GM12878 (cell line): ENCODE measurements around the gene ADGRL2. TPM values are rescaled to one million over a fixed set of nuclear protein-coding genes. Genes with fewer than 3 reads are reported as not detected.

ENCODE experiments used
- ATAC-seq: fragments of 200-7000 bp; cut with Tn5 transposase; 3 replicates; pipeline ENCODE4 v1.9.1; 2020; ENCODE audit warnings: mild to moderate bottlenecking, moderate library complexity
- BruUV-seq: library from RNA; stranded (reverse); fragments of 400-500 nt; replicated peaks from 2 replicates; lab custom pipeline; 2021; lab: Mats Ljungman, UMichigan
- CTCF ChIA-PET: fragments of 300-600 bp; sonication (Branson Sonifier 250); formaldehyde crosslinking; extraction: SDS; loops from one replicate; lab custom pipeline; 2021; ENCODE audit warnings: inconsistent platforms; lab: Yijun Ruan, JAX
- POLR2A ChIA-PET: fragments of 350-600 bp; formaldehyde crosslinking; extraction: SDS; loops from one replicate; lab custom pipeline; 2021; ENCODE audit warnings: inconsistent platforms; lab: Charles Lee
- RAD21 ChIA-PET: fragments of 300-600 bp; sonication (Branson Sonifier 250); formaldehyde crosslinking; loops from one replicate; lab custom pipeline; 2023; ENCODE audit warnings: antibody characterized with exemption; ENCODE audit not compliant: unreplicated experiment; lab: Charles Lee
- SMC1A ChIA-PET: fragments of 300-600 bp; sonication (Branson Sonifier 250); formaldehyde crosslinking; loops from one replicate; lab custom pipeline; 2023; ENCODE audit not compliant: unreplicated experiment, uncharacterized antibody; lab: Charles Lee
- DNase-seq: peaks from one replicate; pipeline ENCODE4 v3.0.0-alpha.2; 2011; ENCODE audit warnings: low read depth, low spot score
- FAIRE-seq: peaks from 3 replicates; lab custom pipeline; 2011; peaks lifted over from hg19 to GRCh38; lab: Jason Lieb, UNC
- H2AFZ ChIP-seq: 2 replicates; pipeline ENCODE4 v1.6.0; 2011; ENCODE audit warnings: low read depth, low read length, control low read depth; ENCODE audit not compliant: control insufficient read depth
- H3K27ac ChIP-seq: 2 replicates; pipeline ENCODE4 v1.5.1; 2011; ENCODE audit warnings: control low read depth; ENCODE audit not compliant: control insufficient read depth, insufficient read depth
- H3K27me3 ChIP-seq, 2 experiments: replicated peaks in 1 of 2; 2 replicates each; pipeline versions ENCODE4 v1.6.0 to v1.6.1; 2011; ENCODE audit warnings: low read length in 1 of 2; ENCODE audit not compliant: control insufficient read depth in 2 of 2, insufficient read depth in 2 of 2
- H3K36me3 ChIP-seq, 2 experiments: 2 replicates each; pipeline ENCODE4 v1.5.1; 2011; ENCODE audit warnings: low read length in 1 of 2; ENCODE audit not compliant: control insufficient read depth in 2 of 2, insufficient read depth in 2 of 2
- H3K4me1 ChIP-seq: 2 replicates; pipeline ENCODE4 v1.6.1; 2011; ENCODE audit warnings: mild to moderate bottlenecking, low read length, moderate library complexity, mixed read lengths; ENCODE audit not compliant: control insufficient read depth, insufficient read depth
- H3K4me2 ChIP-seq: 2 replicates; pipeline ENCODE4 v1.6.0; 2011; ENCODE audit warnings: control low read depth; ENCODE audit not compliant: control insufficient read depth, insufficient read depth
- H3K4me3 ChIP-seq: fragments of 200-600 bp; sonication (generic); 2 replicates; pipeline ENCODE4 v1.5.1; 2016
- H3K79me2 ChIP-seq: 2 replicates; pipeline ENCODE4 v1.6.0; 2011; ENCODE audit warnings: low read length; ENCODE audit not compliant: control insufficient read depth, insufficient read depth
- H3K9ac ChIP-seq: 2 replicates; pipeline ENCODE4 v1.8.0; 2011; ENCODE audit warnings: low read length, control low read depth, mixed read lengths; ENCODE audit not compliant: control insufficient read depth, insufficient read depth
- H3K9me3 ChIP-seq: replicated peaks from 3 replicates; pipeline ENCODE4 v1.5.1; 2011; ENCODE audit warnings: mild to moderate bottlenecking, low read length; ENCODE audit not compliant: control insufficient read depth, insufficient read depth
- H4K20me1 ChIP-seq: 2 replicates; pipeline ENCODE4 v1.6.0; 2011; ENCODE audit not compliant: control insufficient read depth, insufficient read depth
- BMI1 ChIP-seq: fragments of 450-650 bp; IDR thresholded peaks from 2 replicates; pipeline ENCODE4 v1.6.1; 2016; ENCODE audit warnings: mild to moderate bottlenecking, moderate library complexity, borderline replicate concordance
- CHD2 ChIP-seq: IDR thresholded peaks from 2 replicates; pipeline ENCODE4 v1.6.1; 2011; ENCODE audit warnings: low read depth, low read length, improper control_type of control experiment, borderline replicate concordance
- CHD4 ChIP-seq: fragments of 200-600 bp; sonication (generic); IDR thresholded peaks from 2 replicates; pipeline ENCODE4 v1.6.1; 2016; ENCODE audit warnings: mild to moderate bottlenecking
- GATAD2B ChIP-seq: fragments of 450-650 bp; conservative IDR thresholded peaks from 2 replicates; pipeline ENCODE4 v1.6.1; 2017; ENCODE audit warnings: low read depth, mild to moderate bottlenecking, moderate library complexity
- MTA3 ChIP-seq: IDR thresholded peaks from 2 replicates; pipeline ENCODE4 v1.6.1; 2012; ENCODE audit warnings: low read length, inconsistent platforms, borderline replicate concordance
- NFYB ChIP-seq: IDR thresholded peaks from 2 replicates; pipeline ENCODE4 v1.6.1; 2011; ENCODE audit warnings: low read depth, mild to moderate bottlenecking, low read length, improper control_type of control experiment, moderate library complexity; ENCODE audit not compliant: insufficient read depth
- SPI1 ChIP-seq: IDR thresholded peaks from 2 replicates; pipeline ENCODE4 v1.6.1; 2011; ENCODE audit warnings: low read depth, mild to moderate bottlenecking, low read length, moderate library complexity, borderline replicate concordance; ENCODE audit not compliant: insufficient read depth
- SREBF1 ChIP-seq: IDR thresholded peaks from 2 replicates; pipeline ENCODE4 v1.6.1; 2012; ENCODE audit warnings: mild to moderate bottlenecking, low read length
- STAT1 ChIP-seq: fragments of 450-650 bp; conservative IDR thresholded peaks from 2 replicates; pipeline ENCODE4 v1.6.1; 2014; ENCODE audit warnings: antibody characterized with exemption, mild to moderate bottlenecking
- STAT3 ChIP-seq: IDR thresholded peaks from 2 replicates; pipeline ENCODE4 v1.6.1; 2011; ENCODE audit warnings: low read depth, low read length, improper control_type of control experiment
- TCF12 ChIP-seq: IDR thresholded peaks from 2 replicates; pipeline ENCODE4 v1.6.1; 2011; ENCODE audit warnings: low read depth, mild to moderate bottlenecking, low read length
- YY1 ChIP-seq: IDR thresholded peaks from 2 replicates; pipeline ENCODE4 v1.6.1; 2011; ENCODE audit warnings: low read depth, mild to moderate bottlenecking, low read length
- ZBED1 ChIP-seq: IDR thresholded peaks from 2 replicates; pipeline ENCODE4 v1.6.1; 2016; ENCODE audit warnings: borderline replicate concordance
- ZZZ3 ChIP-seq: IDR thresholded peaks from 2 replicates; pipeline ENCODE4 v1.6.1; 2011; ENCODE audit warnings: low read depth; ENCODE audit not compliant: control insufficient read depth, insufficient read length
- WGBS: methylation state at CpG from one replicate; pipeline ENCODE4 v1.1.6; 2016; ENCODE audit warnings: low lambda C conversion rate; ENCODE audit not compliant: insufficient replicate concordance, insufficient coverage; ENCODE audit errors: missing lambda C conversion rate; 5-methylcytosine and 5-hydroxymethylcytosine counted together
- in situ Hi-C: fragments of 300-500 bp; cut with MboI; formaldehyde crosslinking; loops from 9 replicates; pipeline ENCODE4 v1.14.3; 2018; ENCODE audit warnings: mixed read lengths
- intact Hi-C: fragments of 100-400 bp; cut with micrococcal nuclease; formaldehyde crosslinking; loops from one replicate; pipeline ENCODE4 v1.14.2; 2022; ENCODE audit not compliant: unreplicated experiment
- polyA plus RNA-seq, 11 experiments: library from polyadenylated mRNA; depleted of rRNA in 4 of 11; unstranded in 6 of 11; stranded (reverse) in 5 of 11; fragments of >200 nt; fragmentation: Nextera tagmentation in 4 of 11; fragmentation: Illumina TruSeq in 1 of 11; extraction: Ambion mirVana in 4 of 11; extraction: Trizol in 1 of 11; gene quantifications; 1 replicate in 1 of 11; 2 replicates in 10 of 11; pipeline versions ENCODE4 v1.2.1 to v1.2.3, GENCODE V29; 2011 to 2016; ENCODE audit warnings: inconsistent platforms in 2 of 11, missing spikeins in 2 of 11, low read depth in 1 of 11
- total RNA-seq, 4 experiments: library from RNA; depleted of rRNA in 3 of 4; stranded (reverse); fragments of >200 nt in 3 of 4; fragmentation: Illumina TruSeq in 1 of 4; extraction: Trizol in 1 of 4; gene quantifications; 2 replicates each; pipeline versions ENCODE4 v1.2.1 to v1.2.3, GENCODE V29; 2013 to 2021
- TF ChIP-seq, protein P1 (sequence below): IDR thresholded peaks from 2 replicates; pipeline ENCODE4 v1.6.1; 2012; ENCODE audit warnings: low read depth, low read length, improper control_type of control experiment

The ADGRL2 gene
- total and polyA plus RNA-seq, 10 of the 15 experiments (the other 5 are each of a cell fraction or from before 2014, with no cell fraction given): 0.03 to 13.6 (median 0.21) TPM

DNA sequence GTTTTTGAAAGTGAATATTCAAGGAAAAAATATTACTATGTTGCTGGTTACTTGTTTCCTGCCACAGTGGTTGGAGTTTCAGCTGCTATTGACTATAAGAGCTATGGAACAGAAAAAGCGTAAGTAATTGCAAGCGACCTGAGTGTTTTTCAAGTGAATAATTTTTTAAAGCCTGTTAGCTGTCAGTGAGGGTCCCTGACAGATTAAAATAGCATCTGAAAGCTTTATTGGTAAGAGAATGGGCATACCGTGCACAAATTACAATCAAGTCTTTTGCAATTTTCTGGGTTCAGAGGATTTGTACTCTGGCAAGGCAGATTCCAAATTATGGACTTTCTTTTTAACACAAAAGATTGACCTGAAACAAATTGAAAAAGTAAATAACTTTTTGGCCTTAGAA is 169.7 kb downstream of the ADGRL2 start:
- CTCF ChIA-PET: no interaction called here
- H3K4me1 ChIP-seq: no peaks in the 10 kb centered on the region
- in situ Hi-C loops (no loop called here), intact Hi-C loops (no loop called here)
- FAIRE-seq (no peak), ATAC-seq (no peak), DNase-seq (no peak)
- no peaks in the 10 kb centered on the region for H3K36me3 ChIP-seq
- POLR2A ChIA-PET: interaction anchor here (0.5 kb wide), 1 partner anchor 180 kb away, joined by 4 read pairs; no protein-coding TSS in a partner anchor
- no peaks in the 10 kb centered on the region for H3K9me3 ChIP-seq
- no peaks in the 10 kb centered on the region for H4K20me1 ChIP-seq
- SMC1A ChIA-PET: interaction anchor here (0.8 to 2.2 kb wide), 5 partner anchors 10 to 181 kb away, joined by 4 to 13 read pairs (median 6); no protein-coding TSS in a partner anchor
- no peak overlapping the region for H3K4me3 ChIP-seq
- H3K27ac ChIP-seq: no peak overlapping the region
- no TSS peak for BruUV-seq
- 25% methylated on average over 3 of the region's 3 CpGs for WGBS
- no peaks in the 10 kb centered on the region for H3K79me2 ChIP-seq
- H2AFZ ChIP-seq: no peak overlapping the region
- no peak overlapping the region for H3K9ac ChIP-seq
- TF ChIP-seq MTA3: no peak
- no peak for TF ChIP-seq CHD2
- no peak for TF ChIP-seq ZZZ3
- TF ChIP-seq SPI1: no peak
- no peak for TF ChIP-seq BMI1
- no peak for TF ChIP-seq ZBED1
- no peak for TF ChIP-seq SREBF1
- TF ChIP-seq TCF12: no peak
- TF ChIP-seq, protein P1, sequence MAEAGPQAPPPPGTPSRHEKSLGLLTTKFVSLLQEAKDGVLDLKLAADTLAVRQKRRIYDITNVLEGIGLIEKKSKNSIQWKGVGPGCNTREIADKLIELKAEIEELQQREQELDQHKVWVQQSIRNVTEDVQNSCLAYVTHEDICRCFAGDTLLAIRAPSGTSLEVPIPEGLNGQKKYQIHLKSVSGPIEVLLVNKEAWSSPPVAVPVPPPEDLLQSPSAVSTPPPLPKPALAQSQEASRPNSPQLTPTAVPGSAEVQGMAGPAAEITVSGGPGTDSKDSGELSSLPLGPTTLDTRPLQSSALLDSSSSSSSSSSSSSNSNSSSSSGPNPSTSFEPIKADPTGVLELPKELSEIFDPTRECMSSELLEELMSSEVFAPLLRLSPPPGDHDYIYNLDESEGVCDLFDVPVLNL: no peak
- TF ChIP-seq STAT3: no peak
- TF ChIP-seq CHD4: no peak
- no peak for TF ChIP-seq GATAD2B
- TF ChIP-seq NFYB: no peak
- TF ChIP-seq STAT1: no peak
- no peak for TF ChIP-seq YY1
- RAD21 ChIA-PET: interaction anchor here (1.0 to 1.4 kb wide), 2 partner anchors 18 to 61 kb away, joined by 3 read pairs; no protein-coding TSS in a partner anchor
- no peak overlapping the region for H3K4me2 ChIP-seq
- H3K27me3 ChIP-seq: no peaks in the 10 kb centered on the region; a peak in 1 of 4 replicates
